ENCODE measurements around the gene ATP11A.

DNA sequence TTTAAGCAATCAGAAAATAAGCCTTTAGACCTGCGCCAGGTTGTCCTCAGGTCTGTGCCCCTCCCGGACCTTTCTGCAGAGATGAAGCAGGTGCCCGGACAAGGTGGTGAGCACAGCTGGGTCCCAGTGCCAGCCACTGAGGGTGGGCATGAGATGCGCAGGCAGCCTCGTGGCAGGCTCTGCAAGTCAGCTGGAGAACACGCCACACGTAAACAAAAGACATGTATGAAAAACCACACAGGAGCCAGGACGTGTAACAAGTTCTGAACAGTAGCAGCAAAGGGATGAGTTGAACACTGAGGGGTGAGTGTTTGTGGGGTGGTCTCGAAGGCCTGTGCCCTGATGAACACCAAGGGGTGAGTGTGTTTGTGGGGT, 210.4 kb downstream of the ATP11A start:
- TF ChIP-seq, protein P1, sequence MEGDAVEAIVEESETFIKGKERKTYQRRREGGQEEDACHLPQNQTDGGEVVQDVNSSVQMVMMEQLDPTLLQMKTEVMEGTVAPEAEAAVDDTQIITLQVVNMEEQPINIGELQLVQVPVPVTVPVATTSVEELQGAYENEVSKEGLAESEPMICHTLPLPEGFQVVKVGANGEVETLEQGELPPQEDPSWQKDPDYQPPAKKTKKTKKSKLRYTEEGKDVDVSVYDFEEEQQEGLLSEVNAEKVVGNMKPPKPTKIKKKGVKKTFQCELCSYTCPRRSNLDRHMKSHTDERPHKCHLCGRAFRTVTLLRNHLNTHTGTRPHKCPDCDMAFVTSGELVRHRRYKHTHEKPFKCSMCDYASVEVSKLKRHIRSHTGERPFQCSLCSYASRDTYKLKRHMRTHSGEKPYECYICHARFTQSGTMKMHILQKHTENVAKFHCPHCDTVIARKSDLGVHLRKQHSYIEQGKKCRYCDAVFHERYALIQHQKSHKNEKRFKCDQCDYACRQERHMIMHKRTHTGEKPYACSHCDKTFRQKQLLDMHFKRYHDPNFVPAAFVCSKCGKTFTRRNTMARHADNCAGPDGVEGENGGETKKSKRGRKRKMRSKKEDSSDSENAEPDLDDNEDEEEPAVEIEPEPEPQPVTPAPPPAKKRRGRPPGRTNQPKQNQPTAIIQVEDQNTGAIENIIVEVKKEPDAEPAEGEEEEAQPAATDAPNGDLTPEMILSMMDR (IDR thresholded peaks at IDR 0.05 in 8 of 11, conservative IDR thresholded peaks at IDR 0.05 in 3 of 11): no peak
- TF ChIP-seq POLR2AphosphoS5 (IDR thresholded peaks at IDR 0.05) (no peak), POLR2A (IDR thresholded peaks at IDR 0.05) (no peak)
